Activated naive CD8-positive, alpha-beta T cell treated with anti-CD3 and anti-CD28 coated beads for 36 hours (primary cell): ENCODE measurements around the gene KCNQ5. TPM values are rescaled to one million over a fixed set of nuclear protein-coding genes. Genes with fewer than 3 reads are reported as not detected.

Experiments used
- DNase-seq: peaks from one replicate; pipeline ENCODE4 v3.0.0; 2021
- H3K27ac Mint-ChIP-seq: one replicate; pipeline ENCODE4 v1.8.0; 2022; ENCODE audit warnings: mild to moderate bottlenecking, moderate library complexity, mixed read lengths
- H3K27me3 Mint-ChIP-seq: one replicate; pipeline ENCODE4 v1.8.0; 2022; ENCODE audit warnings: mild to moderate bottlenecking, mixed read lengths
- H3K36me3 Mint-ChIP-seq: one replicate; pipeline ENCODE4 v1.8.0; 2021; ENCODE audit warnings: mild to moderate bottlenecking, mixed read lengths
- H3K4me1 Mint-ChIP-seq: one replicate; pipeline ENCODE4 v1.8.0; 2021; ENCODE audit warnings: mixed read lengths
- H3K4me3 Mint-ChIP-seq: one replicate; pipeline ENCODE4 v1.8.0; 2022; ENCODE audit warnings: mild to moderate bottlenecking, moderate library complexity, mixed read lengths
- H3K9me3 Mint-ChIP-seq: one replicate; pipeline ENCODE4 v1.8.0; 2022; ENCODE audit warnings: mixed read lengths
- total RNA-seq, 2 experiments: library from RNA; stranded (reverse); gene quantifications; one replicate each; pipeline ENCODE4 v1.2.3, GENCODE V29; 2021

KCNQ5 gene
- total RNA-seq, 2 experiments from 2014 or later: 15.8 TPM

GRCh38 chr6:72626126-72626525 lies 4.3 kb downstream of the KCNQ5 start:
- no peak overlapping the region for H3K4me3 Mint-ChIP-seq
- H3K27me3 Mint-ChIP-seq: no peaks in the 10 kb centered on the region
- peak overlapping the region; percentile 53 for H3K27ac Mint-ChIP-seq
- peaks cover 40% of the 10 kb centered on the region for H3K36me3 Mint-ChIP-seq
- no peak for DNase-seq
- H3K4me1 Mint-ChIP-seq: peaks cover 40% of the 10 kb centered on the region
- H3K9me3 Mint-ChIP-seq: peaks cover 3% of the 10 kb centered on the region

- Mint-ChIP-seq H3K27ac (no peak overlapping the region), H3K36me3 (peaks cover 48% of the 10 kb centered on the region), H3K4me1 (peaks cover 41% of the 10 kb centered on the region), H3K27me3 (no peaks in the 10 kb centered on the region), H3K9me3 (peaks cover 6% of the 10 kb centered on the region), H3K4me3 (no peak overlapping the region)
- DNase-seq: no peak
Observed at GRCh38 chr6:72627539-72627938, 5.7 kb downstream of the KCNQ5 start.

GRCh38 chr6:72631480-72631879 lies 9.6 kb downstream of the KCNQ5 start:
- no peak overlapping the region for H3K27ac Mint-ChIP-seq
- peaks cover 29% of the 10 kb centered on the region for H3K4me1 Mint-ChIP-seq
- no peaks in the 10 kb centered on the region for H3K27me3 Mint-ChIP-seq
- peaks cover 7% of the 10 kb centered on the region for H3K9me3 Mint-ChIP-seq
- peaks cover 38% of the 10 kb centered on the region for H3K36me3 Mint-ChIP-seq
- no peak for DNase-seq
- H3K4me3 Mint-ChIP-seq: no peak overlapping the region

GRCh38 chr6:72635636-72636035 lies 13.8 kb downstream of the KCNQ5 start:
- peaks cover 28% of the 10 kb centered on the region for H3K36me3 Mint-ChIP-seq
- no peak for DNase-seq
- H3K9me3 Mint-ChIP-seq: peaks cover 7% of the 10 kb centered on the region
- H3K4me1 Mint-ChIP-seq: peaks cover 26% of the 10 kb centered on the region
- H3K27me3 Mint-ChIP-seq: no peaks in the 10 kb centered on the region
- no peak overlapping the region for H3K4me3 Mint-ChIP-seq
- no peak overlapping the region for H3K27ac Mint-ChIP-seq

GRCh38 chr6:72636215-72636614 lies 14.4 kb downstream of the KCNQ5 start:
- peaks cover 4% of the 10 kb centered on the region for H3K9me3 Mint-ChIP-seq
- H3K4me3 Mint-ChIP-seq: no peak overlapping the region
- no peak overlapping the region for H3K27ac Mint-ChIP-seq
- no peak for DNase-seq
- H3K27me3 Mint-ChIP-seq: no peaks in the 10 kb centered on the region
- peaks cover 24% of the 10 kb centered on the region for H3K36me3 Mint-ChIP-seq
- peaks cover 29% of the 10 kb centered on the region for H3K4me1 Mint-ChIP-seq

GRCh38 chr6:72636786-72637185 lies 14.9 kb downstream of the KCNQ5 start:
- peaks cover 19% of the 10 kb centered on the region for H3K36me3 Mint-ChIP-seq
- peaks cover 2% of the 10 kb centered on the region for H3K9me3 Mint-ChIP-seq
- H3K27ac Mint-ChIP-seq: no peak overlapping the region
- H3K27me3 Mint-ChIP-seq: no peaks in the 10 kb centered on the region
- H3K4me3 Mint-ChIP-seq: no peak overlapping the region
- peaks cover 31% of the 10 kb centered on the region for H3K4me1 Mint-ChIP-seq
- no peak for DNase-seq

GRCh38 chr6:72639920-72640614 lies 18.2 kb downstream of the KCNQ5 start:
- H3K9me3 Mint-ChIP-seq: no peaks in the 10 kb centered on the region
- H3K27me3 Mint-ChIP-seq: no peaks in the 10 kb centered on the region
- peaks cover 15% of the 10 kb centered on the region for H3K36me3 Mint-ChIP-seq
- no peak for DNase-seq
- no peak overlapping the region for H3K4me3 Mint-ChIP-seq
- H3K27ac Mint-ChIP-seq: no peak overlapping the region
- H3K4me1 Mint-ChIP-seq: peaks cover 33% of the 10 kb centered on the region

GRCh38 chr6:72640615-72640930 lies 18.7 kb downstream of the KCNQ5 start:
- Mint-ChIP-seq H3K27me3 (no peaks in the 10 kb centered on the region), H3K4me1 (peaks cover 33% of the 10 kb centered on the region), H3K4me3 (no peak overlapping the region), H3K36me3 (peaks cover 18% of the 10 kb centered on the region), H3K27ac (no peak overlapping the region), H3K9me3 (no peaks in the 10 kb centered on the region)
- no peak for DNase-seq

GRCh38 chr6:72642435-72642834 lies 20.6 kb downstream of the KCNQ5 start:
- no peak for DNase-seq
- Mint-ChIP-seq H3K9me3 (no peaks in the 10 kb centered on the region), H3K27me3 (no peaks in the 10 kb centered on the region), H3K4me1 (peaks cover 24% of the 10 kb centered on the region), H3K4me3 (no peak overlapping the region), H3K27ac (no peak overlapping the region), H3K36me3 (peaks cover 25% of the 10 kb centered on the region)

- H3K36me3 Mint-ChIP-seq: peaks cover 30% of the 10 kb centered on the region
- no peak for DNase-seq
Observed at GRCh38 chr6:72643214-72643613, 21.4 kb downstream of the KCNQ5 start.

GRCh38 chr6:72646604-72647485 lies 25.0 kb downstream of the KCNQ5 start:
- peaks cover 30% of the 10 kb centered on the region for H3K36me3 Mint-ChIP-seq
- DNase-seq: no peak
- peaks cover 40% of the 10 kb centered on the region for H3K4me1 Mint-ChIP-seq
- no peaks in the 10 kb centered on the region for H3K27me3 Mint-ChIP-seq
- H3K27ac Mint-ChIP-seq: no peak overlapping the region
- no peaks in the 10 kb centered on the region for H3K9me3 Mint-ChIP-seq
- no peak overlapping the region for H3K4me3 Mint-ChIP-seq

More at GRCh38 chr6:72643214-72643613, 21.4 kb downstream of the KCNQ5 start:
- Mint-ChIP-seq H3K27ac (no peak overlapping the region), H3K4me1 (peaks cover 21% of the 10 kb centered on the region), H3K4me3 (no peak overlapping the region), H3K27me3 (no peaks in the 10 kb centered on the region), H3K9me3 (no peaks in the 10 kb centered on the region)

- H3K36me3 Mint-ChIP-seq: peaks cover 32% of the 10 kb centered on the region
- H3K27ac Mint-ChIP-seq: no peak overlapping the region
- peaks cover 42% of the 10 kb centered on the region for H3K4me1 Mint-ChIP-seq
- no peak overlapping the region for H3K4me3 Mint-ChIP-seq
- H3K27me3 Mint-ChIP-seq: no peaks in the 10 kb centered on the region
- H3K9me3 Mint-ChIP-seq: no peaks in the 10 kb centered on the region
- DNase-seq: no peak
Observed at GRCh38 chr6:72647489-72647888, 25.6 kb downstream of the KCNQ5 start.

GRCh38 chr6:72649032-72649984 lies 27.4 kb downstream of the KCNQ5 start:
- H3K27ac Mint-ChIP-seq: peak overlapping the region; percentile 80

GRCh38 chr6:72650081-72650745 lies 28.3 kb downstream of the KCNQ5 start:
- Mint-ChIP-seq H3K9me3 (no peaks in the 10 kb centered on the region), H3K4me3 (no peak overlapping the region), H3K27ac (peak overlapping the region; percentile 72), H3K4me1 (peaks cover 44% of the 10 kb centered on the region), H3K36me3 (peaks cover 35% of the 10 kb centered on the region), H3K27me3 (no peaks in the 10 kb centered on the region)
- DNase-seq: no peak

More at GRCh38 chr6:72649032-72649984, 27.4 kb downstream of the KCNQ5 start:
- H3K4me3 Mint-ChIP-seq: no peak overlapping the region
- H3K27me3 Mint-ChIP-seq: no peaks in the 10 kb centered on the region
- no peaks in the 10 kb centered on the region for H3K9me3 Mint-ChIP-seq
- DNase-seq: peak; percentile 10
- peaks cover 44% of the 10 kb centered on the region for H3K4me1 Mint-ChIP-seq
- peaks cover 33% of the 10 kb centered on the region for H3K36me3 Mint-ChIP-seq
